PC-3 (cell line): ENCODE data around the gene CPT1A. TPM values are rescaled to one million over a fixed set of nuclear protein-coding genes. Genes with fewer than 3 reads are reported as not detected.

Source experiments
- ATAC-seq: fragments of 200-7000 bp; cut with Tn5 transposase; 2 replicates; pipeline ENCODE4 v1.9.1; 2020; ENCODE audit warnings: mild to moderate bottlenecking, moderate library complexity
- BruUV-seq: library from RNA; stranded (reverse); fragments of 400-500 nt; replicated peaks from 2 replicates; lab custom pipeline; 2021; lab: Mats Ljungman, UMichigan
- CTCF ChIA-PET: fragments of 300-600 bp; sonication (Branson Sonifier 250); formaldehyde crosslinking; loops from one replicate; lab custom pipeline; 2022; ENCODE audit warnings: antibody characterized with exemption; lab: Charles Lee
- POLR2A ChIA-PET: fragments of 300-600 bp; sonication (Branson Sonifier 250); formaldehyde crosslinking; loops from one replicate; lab custom pipeline; 2022; ENCODE audit warnings: antibody characterized with exemption; ENCODE audit not compliant: unreplicated experiment; lab: Charles Lee
- DNase-seq: peaks from one replicate; pipeline ENCODE4 v3.0.0-alpha.2; 2015
- H2AFZ ChIP-seq: fragments of 300-600 bp; sonication (generic); 2 replicates; pipeline ENCODE4 v1.6.0; 2016; ENCODE audit warnings: antibody characterized with exemption, low read length
- H3F3A ChIP-seq: fragments of 300-600 bp; sonication (generic); one replicate; pipeline ENCODE4 v1.6.0; 2017; ENCODE audit warnings: antibody characterized with exemption, low read length, control low read depth, mild to moderate bottlenecking; ENCODE audit not compliant: unreplicated experiment
- H3K27ac ChIP-seq: fragments of 300-600 bp; sonication (generic); 2 replicates; pipeline ENCODE4 v1.5.1; 2016; ENCODE audit warnings: mild to moderate bottlenecking, low read length
- H3K27me3 ChIP-seq: fragments of 300-600 bp; sonication (generic); 2 replicates; pipeline ENCODE4 v1.6.1; 2016; ENCODE audit warnings: low read length, mixed read lengths
- H3K36me3 ChIP-seq: fragments of 300-600 bp; sonication (generic); 2 replicates; pipeline ENCODE4 v1.6.1; 2016; ENCODE audit warnings: low read depth, mixed run types, low read length, mixed read lengths
- H3K4me1 ChIP-seq: fragments of 300-600 bp; sonication (generic); 2 replicates; pipeline ENCODE4 v1.5.1; 2016; ENCODE audit warnings: low read length; ENCODE audit not compliant: insufficient read depth
- H3K4me2 ChIP-seq: fragments of 300-600 bp; sonication (generic); 2 replicates; pipeline ENCODE4 v1.6.0; 2016; ENCODE audit warnings: low read length
- H3K4me3 ChIP-seq: fragments of 300-600 bp; sonication (generic); 2 replicates; pipeline ENCODE4 v1.5.1; 2016; ENCODE audit warnings: mild to moderate bottlenecking, low read length, mixed read lengths
- H3K79me2 ChIP-seq: fragments of 300-600 bp; sonication (generic); 2 replicates; pipeline ENCODE4 v1.6.1; 2017; ENCODE audit warnings: low read length, mixed read lengths
- H3K9ac ChIP-seq: fragments of 300-600 bp; sonication (generic); 2 replicates; pipeline ENCODE4 v1.6.0; 2016; ENCODE audit warnings: mild to moderate bottlenecking, low read length
- H3K9me2 ChIP-seq: fragments of 300-600 bp; sonication (generic); replicated peaks from 2 replicates; pipeline ENCODE4 v1.6.1; 2016; ENCODE audit warnings: mixed run types, low read length, mixed read lengths
- H3K9me3 ChIP-seq: fragments of 300-600 bp; sonication (generic); 2 replicates; pipeline ENCODE4 v1.6.1; 2016; ENCODE audit warnings: low read length, mixed read lengths
- H4K20me1 ChIP-seq: fragments of 300-600 bp; sonication (generic); 2 replicates; pipeline ENCODE4 v1.6.1; 2016; ENCODE audit warnings: low read length, mixed read lengths
- CTCF ChIP-seq: fragments of 300-600 bp; sonication (generic); conservative IDR thresholded peaks from 2 replicates; pipeline ENCODE4 v1.5.1; 2017; ENCODE audit warnings: antibody characterized with exemption, low read depth, mild to moderate bottlenecking, low read length
- EZH2 ChIP-seq: fragments of 300-600 bp; sonication (generic); IDR thresholded peaks from one replicate; pipeline ENCODE4 v1.6.1; 2017; ENCODE audit warnings: antibody characterized with exemption, mild to moderate bottlenecking, low read length; ENCODE audit not compliant: unreplicated experiment
- EZH2phosphoT487 ChIP-seq: fragments of 300-600 bp; sonication (generic); IDR thresholded peaks from 2 replicates; pipeline ENCODE4 v1.6.1; 2018; ENCODE audit warnings: mild to moderate bottlenecking, antibody characterized with exemption, low read length, borderline replicate concordance
- intact Hi-C: fragments of 100-400 bp; cut with micrococcal nuclease; formaldehyde crosslinking; loops from 2 replicates; pipeline ENCODE4 v1.9.0; 2023
- total RNA-seq: library from RNA; depleted of rRNA; stranded (reverse); fragments of >200 nt; gene quantifications from 2 replicates; pipeline ENCODE4 v1.2.3, GENCODE V29; 2014

CPT1A gene
- total RNA-seq, 1 experiment from 2014 or later = 38.1 TPM

- Histone ChIP-seq H3K27me3 (no peaks in the 10 kb centered on the region), H3K9me3 (no peaks in the 10 kb centered on the region), H4K20me1 (no peaks in the 10 kb centered on the region), H3F3A (peaks cover 12% of the 10 kb centered on the region), H2AFZ (no peak overlapping the region), H3K9ac (peak overlapping the region; percentile 55), H3K4me2 (peak overlapping the region; percentile 97), H3K4me1 (peaks cover 31% of the 10 kb centered on the region), H3K9me2 (no peaks in the 10 kb centered on the region), H3K4me3 (peak overlapping the region; percentile 78), H3K79me2 (peaks cover 68% of the 10 kb centered on the region), H3K36me3 (no peaks in the 10 kb centered on the region; the same call in 1 of the 2 replicates), H3K27ac (peak overlapping the region; percentile 77)
- intact Hi-C loops = no loop called here
- no peak for DNase-seq
- TF ChIP-seq CTCF (no peak), EZH2phosphoT487 (no peak), EZH2 (no peak)
- no peak for ATAC-seq
- CTCF ChIA-PET = no interaction called here
- BruUV-seq = no TSS peak
- POLR2A ChIA-PET = no interaction called here
These were observed 3.8 kb downstream of the CPT1A start for GRCh38 chr11:68837583-68838571.

- no peak overlapping the region for H3K4me3 ChIP-seq
- ChIA-PET CTCF (no interaction called here), POLR2A (no interaction called here)
- no peaks in the 10 kb centered on the region for H3K9me3 ChIP-seq
- ATAC-seq (no peak), DNase-seq (no peak)
- no peak overlapping the region for H3K9ac ChIP-seq
- no peak for TF ChIP-seq EZH2
- TF ChIP-seq CTCF = no peak
- TF ChIP-seq EZH2phosphoT487 = no peak
- H3K36me3 ChIP-seq = peaks cover 3% of the 10 kb centered on the region; the same call in 1 of the 2 replicates
- intact Hi-C loops = no loop called here
- BruUV-seq = no TSS peak
- H3F3A ChIP-seq = peaks cover 12% of the 10 kb centered on the region
- peaks cover 27% of the 10 kb centered on the region for H3K4me1 ChIP-seq
- H3K9me2 ChIP-seq = no peaks in the 10 kb centered on the region
- no peak overlapping the region for H3K4me2 ChIP-seq
- H3K27ac ChIP-seq = no peak overlapping the region
- no peaks in the 10 kb centered on the region for H4K20me1 ChIP-seq
- peaks cover 80% of the 10 kb centered on the region for H3K79me2 ChIP-seq
- no peak overlapping the region for H2AFZ ChIP-seq
- H3K27me3 ChIP-seq = no peaks in the 10 kb centered on the region
These were observed 6.0 kb downstream of the CPT1A start for GRCh38 chr11:68835749-68836148.
